Karpas-422 (cell line): ENCODE data around the gene HDAC5. TPM values are rescaled to one million over a fixed set of nuclear protein-coding genes. Genes with fewer than 3 reads are reported as not detected.

Source experiments
- DNase-seq: peaks from one replicate; pipeline ENCODE4 v3.0.0-alpha.2; 2015
- H2AFZ ChIP-seq: fragments of 200-600 bp; sonication (generic); 2 replicates; pipeline ENCODE4 v1.6.1; 2014; ENCODE audit warnings: antibody characterized with exemption, low read length, mixed read lengths
- H3K27ac ChIP-seq: fragments of 200-600 bp; sonication (generic); 2 replicates; pipeline ENCODE4 v1.5.1; 2014; ENCODE audit warnings: mild to moderate bottlenecking, low read length, moderate library complexity
- H3K27me3 ChIP-seq: fragments of 200-600 bp; sonication (generic); 2 replicates; pipeline ENCODE4 v1.6.1; 2014; ENCODE audit warnings: low read length, mixed read lengths
- H3K36me3 ChIP-seq: fragments of 200-600 bp; sonication (generic); 2 replicates; pipeline ENCODE4 v1.6.1; 2014; ENCODE audit warnings: low read length, mixed read lengths; ENCODE audit not compliant: insufficient read depth
- H3K4me1 ChIP-seq: fragments of 200-600 bp; sonication (generic); 2 replicates; pipeline ENCODE4 v1.6.1; 2014; ENCODE audit warnings: mild to moderate bottlenecking, low read length, mixed read lengths
- H3K4me2 ChIP-seq: fragments of 200-600 bp; sonication (generic); 2 replicates; pipeline ENCODE4 v1.6.1; 2014; ENCODE audit warnings: low read length, low read depth, mild to moderate bottlenecking; ENCODE audit not compliant: poor library complexity, severe bottlenecking
- H3K4me3 ChIP-seq: fragments of 200-600 bp; sonication (generic); 2 replicates; pipeline ENCODE4 v1.5.1; 2014; ENCODE audit warnings: mild to moderate bottlenecking, antibody characterized with exemption, low read length, mixed read lengths
- H3K79me2 ChIP-seq: fragments of 200-600 bp; sonication (generic); 2 replicates; pipeline ENCODE4 v1.6.1; 2014; ENCODE audit warnings: mild to moderate bottlenecking, low read length, mixed read lengths
- H3K9ac ChIP-seq: fragments of 200-600 bp; sonication (generic); 2 replicates; pipeline ENCODE4 v1.6.0; 2014; ENCODE audit warnings: low read length
- H3K9me2 ChIP-seq: fragments of 200-600 bp; sonication (generic), shearing (Covaris generic); replicated peaks from 2 replicates; pipeline ENCODE4 v1.6.0; 2014; ENCODE audit warnings: mild to moderate bottlenecking, low read length, moderate library complexity; ENCODE audit not compliant: insufficient read depth
- H3K9me3 ChIP-seq: fragments of 300-700, 200-600 bp; sonication (generic); 2 replicates; pipeline ENCODE4 v1.6.1; 2014; ENCODE audit warnings: low read length, mixed read lengths
- H4K20me1 ChIP-seq: fragments of 200-600 bp; sonication (generic); 2 replicates; pipeline ENCODE4 v1.6.1; 2014; ENCODE audit warnings: mild to moderate bottlenecking, antibody characterized with exemption, low read length, low read depth; ENCODE audit not compliant: insufficient read depth
- total RNA-seq: library from RNA; depleted of rRNA; stranded (reverse); fragments of >200 nt; shearing (Covaris generic); gene quantifications from 2 replicates; pipeline ENCODE4 v1.2.3, GENCODE V29; 2014; ENCODE audit warnings: low replicate concordance

Gene HDAC5
- total RNA-seq, 1 experiment from 2014 or later: 24.4 TPM

DNA sequence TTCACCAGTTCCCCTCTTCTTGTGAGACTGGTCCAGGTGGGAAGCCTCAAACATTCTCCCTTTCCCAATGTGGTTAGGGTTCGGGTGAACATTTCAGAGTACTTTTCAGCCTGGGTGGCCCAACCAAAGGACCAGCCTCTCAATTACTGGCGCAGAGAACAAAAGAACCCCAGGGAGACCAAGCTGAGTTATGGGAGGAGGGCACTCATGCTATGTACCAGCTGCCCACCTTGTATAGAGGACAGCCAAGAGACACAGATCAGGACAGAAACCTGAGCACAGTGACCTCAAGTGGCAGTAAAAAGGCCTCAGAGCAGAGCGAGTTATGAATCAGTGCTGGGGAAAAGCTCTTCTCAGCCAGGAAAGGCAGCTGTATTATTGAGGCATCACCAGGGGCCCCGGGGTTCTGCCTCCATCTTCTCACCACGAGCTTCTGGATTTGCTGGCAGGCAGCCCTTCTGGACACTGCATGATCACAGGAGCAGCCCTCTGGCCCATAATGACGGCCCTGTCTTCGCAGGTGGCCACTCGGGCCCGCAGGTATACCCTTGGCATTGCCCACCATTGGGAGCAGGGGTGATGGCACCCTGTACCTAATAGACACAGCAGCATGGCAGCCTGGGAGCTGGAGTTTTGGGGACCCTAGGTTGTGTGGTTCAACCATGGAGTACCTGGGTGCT is 49.1 kb downstream of the HDAC5 start:
- H3K9me2 ChIP-seq: no peaks in the 10 kb centered on the region
- H4K20me1 ChIP-seq: no peaks in the 10 kb centered on the region
- H2AFZ ChIP-seq: no peak overlapping the region
- DNase-seq: no peak
- no peaks in the 10 kb centered on the region for H3K27me3 ChIP-seq
- no peaks in the 10 kb centered on the region for H3K9me3 ChIP-seq
- peaks cover 36% of the 10 kb centered on the region for H3K79me2 ChIP-seq
- peaks cover 20% of the 10 kb centered on the region for H3K4me1 ChIP-seq
- H3K9ac ChIP-seq: 0 out of 2 replicates have a peak overlapping the region, but pooled peaks have one; percentile 0
- peaks cover 21% of the 10 kb centered on the region for H3K36me3 ChIP-seq
- no peak overlapping the region for H3K4me2 ChIP-seq
- H3K27ac ChIP-seq: no peak overlapping the region
- H3K4me3 ChIP-seq: no peak overlapping the region

- Histone ChIP-seq H3K27me3 (no peaks in the 10 kb centered on the region), H3K4me2 (peak overlapping the region; percentile 97), H3K79me2 (peaks cover 38% of the 10 kb centered on the region), H3K4me1 (peaks cover 26% of the 10 kb centered on the region), H4K20me1 (no peaks in the 10 kb centered on the region), H2AFZ (no peak overlapping the region), H3K27ac (peak overlapping the region; percentile 91; the same call in 1 of the 2 replicates), H3K36me3 (peaks cover 18% of the 10 kb centered on the region), H3K9me2 (no peaks in the 10 kb centered on the region), H3K9me3 (no peaks in the 10 kb centered on the region), H3K9ac (peak overlapping the region; percentile 98), H3K4me3 (peak overlapping the region; percentile 97)
- DNase-seq: no peak
These were observed 51.7 kb downstream of the HDAC5 start for GRCh38 chr17:44071772-44072171.

GRCh38 chr17:44071198-44071520 is 52.3 kb downstream of the HDAC5 start:
- H3K27ac ChIP-seq: peak overlapping the region; percentile 91
- no peaks in the 10 kb centered on the region for H3K9me2 ChIP-seq
- no peaks in the 10 kb centered on the region for H3K9me3 ChIP-seq
- H2AFZ ChIP-seq: peak overlapping the region; percentile 80; the same call in 1 of the 2 replicates
- H3K79me2 ChIP-seq: peaks cover 42% of the 10 kb centered on the region
- no peaks in the 10 kb centered on the region for H3K27me3 ChIP-seq
- peak overlapping the region; percentile 98 for H3K9ac ChIP-seq
- peaks cover 15% of the 10 kb centered on the region for H3K36me3 ChIP-seq
- H3K4me2 ChIP-seq: peak overlapping the region; percentile 97
- DNase-seq: no peak
- peak overlapping the region; percentile 97 for H3K4me3 ChIP-seq
- H3K4me1 ChIP-seq: peaks cover 28% of the 10 kb centered on the region
- no peaks in the 10 kb centered on the region for H4K20me1 ChIP-seq

- Histone ChIP-seq H3K4me2 (peak within 1 kb of the TSS; percentile 97), H3K9me2 (no peaks in the 10 kb centered on the region), H3K4me1 (peaks cover 28% of the 10 kb centered on the region), H3K9me3 (no peaks in the 10 kb centered on the region), H3K27ac (peak within 1 kb of the TSS; percentile 91), H3K36me3 (peaks cover 15% of the 10 kb centered on the region), H4K20me1 (peaks cover under 1% of the 10 kb centered on the region; the same call in 1 of the 2 replicates), H2AFZ (peak within 1 kb of the TSS; percentile 80; the same call in 1 of the 2 replicates), H3K9ac (peak within 1 kb of the TSS; percentile 98), H3K27me3 (no peaks in the 10 kb centered on the region), H3K79me2 (peaks cover 47% of the 10 kb centered on the region), H3K4me3 (peak within 1 kb of the TSS; percentile 97)
- peak; percentile 98 for DNase-seq
These were observed 52.8 kb downstream of the HDAC5 start, which contains the start of gene G6PC3 for GRCh38 chr17:44070455-44071197. Gene G6PC3 (plus strand): TSS chr17:44070735. CDS start chr17:44070966, 231 bp downstream.

GRCh38 chr17:44069974-44070454 is 53.4 kb downstream of the HDAC5 start:
- peak overlapping the region; percentile 91 for H3K27ac ChIP-seq
- no peaks in the 10 kb centered on the region for H3K27me3 ChIP-seq
- H3K4me1 ChIP-seq: peaks cover 33% of the 10 kb centered on the region
- peak overlapping the region; percentile 97 for H3K4me2 ChIP-seq
- H3K79me2 ChIP-seq: peaks cover 53% of the 10 kb centered on the region
- H3K4me3 ChIP-seq: peak overlapping the region; percentile 97
- no peak for DNase-seq
- no peaks in the 10 kb centered on the region for H3K9me2 ChIP-seq
- peaks cover 6% of the 10 kb centered on the region; the same call in 1 of the 2 replicates for H4K20me1 ChIP-seq
- H3K9me3 ChIP-seq: no peaks in the 10 kb centered on the region
- H3K36me3 ChIP-seq: peaks cover 10% of the 10 kb centered on the region
- H3K9ac ChIP-seq: peak overlapping the region; percentile 98
- H2AFZ ChIP-seq: 0 out of 2 replicates have a peak overlapping the region, but pooled peaks have one; percentile 56

DNA sequence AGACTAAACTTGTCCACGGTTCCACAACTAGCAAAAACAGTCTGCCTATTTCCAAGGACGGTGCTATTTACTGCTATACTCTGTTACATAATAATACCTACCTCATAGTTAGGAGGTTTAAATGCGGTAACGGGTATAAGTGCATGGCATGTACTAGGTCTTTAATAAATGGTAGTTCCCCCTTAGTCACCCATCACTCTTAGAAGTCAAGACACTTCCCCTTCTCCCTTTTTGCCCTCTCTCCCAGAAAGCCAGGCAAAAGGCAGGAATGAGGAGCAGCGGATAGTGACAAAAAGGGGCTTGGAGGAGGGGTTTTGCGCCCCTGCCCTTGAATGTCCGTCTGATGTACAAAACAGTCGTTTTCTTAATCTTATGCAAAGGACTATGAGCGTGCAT is 55.9 kb downstream of the HDAC5 start:
- peaks cover 18% of the 10 kb centered on the region; the same call in 1 of the 2 replicates for H3K36me3 ChIP-seq
- H2AFZ ChIP-seq: no peak overlapping the region
- H3K4me3 ChIP-seq: peak overlapping the region; percentile 93
- H3K79me2 ChIP-seq: peaks cover 60% of the 10 kb centered on the region
- DNase-seq: no peak
- peak overlapping the region; percentile 84 for H3K4me2 ChIP-seq
- H3K27ac ChIP-seq: peak overlapping the region; percentile 80; the same call in 1 of the 2 replicates
- no peaks in the 10 kb centered on the region for H3K9me3 ChIP-seq
- no peaks in the 10 kb centered on the region for H3K9me2 ChIP-seq
- no peaks in the 10 kb centered on the region for H3K27me3 ChIP-seq
- peaks cover 13% of the 10 kb centered on the region; the same call in 1 of the 2 replicates for H4K20me1 ChIP-seq
- H3K4me1 ChIP-seq: peaks cover 38% of the 10 kb centered on the region
- peak overlapping the region; percentile 90; the same call in 1 of the 2 replicates for H3K9ac ChIP-seq

DNA sequence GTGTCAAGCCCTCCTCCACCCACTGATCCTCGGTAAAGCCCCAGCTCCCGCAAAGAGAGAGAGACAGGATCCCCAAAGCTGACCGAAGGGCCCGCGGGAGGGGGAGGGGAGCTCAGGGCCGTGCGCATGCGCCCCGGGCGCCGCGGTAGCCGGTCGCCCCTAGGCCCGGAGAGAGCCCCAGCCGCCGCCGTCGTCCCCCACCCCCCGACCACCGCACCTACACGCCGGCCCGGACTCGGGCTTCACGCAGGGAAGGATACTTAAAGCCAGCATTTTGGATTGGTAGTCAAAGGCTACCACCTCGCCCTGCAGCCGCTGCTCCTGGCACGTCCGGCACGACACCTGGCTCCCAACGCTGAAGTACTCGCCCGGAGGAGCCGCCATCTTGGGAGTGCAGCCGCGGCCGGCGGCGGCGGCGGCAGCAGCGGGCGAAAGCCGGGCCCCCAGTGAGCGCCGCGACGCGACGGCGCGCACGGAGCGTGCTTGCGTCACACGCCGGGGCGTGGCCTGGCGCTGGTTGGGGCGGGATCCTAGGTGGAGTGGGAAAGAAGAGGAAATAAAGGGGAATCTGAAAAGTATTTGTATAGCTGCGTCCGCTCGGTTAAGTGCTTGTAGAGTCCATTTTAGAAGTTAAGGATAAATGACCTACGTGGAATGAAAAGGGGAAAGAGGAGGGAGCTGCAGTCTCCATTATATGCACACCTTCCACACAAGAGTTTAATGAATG is 57.1 kb downstream of the HDAC5 start, which contains the start of gene LSM12:
Gene LSM12, minus strand, starts transcription at position 468 of the 727 bp plus-strand sequence. Its CDS starts 84 bp downstream, at position 384.
- H3K9ac ChIP-seq: peak within 1 kb of the TSS; percentile 90
- peak within 1 kb of the TSS; percentile 80 for H3K27ac ChIP-seq
- peaks cover 59% of the 10 kb centered on the region for H3K79me2 ChIP-seq
- H3K36me3 ChIP-seq: peaks cover 26% of the 10 kb centered on the region
- H3K4me2 ChIP-seq: peak within 1 kb of the TSS; percentile 84
- H3K9me2 ChIP-seq: no peaks in the 10 kb centered on the region
- H4K20me1 ChIP-seq: peaks cover 17% of the 10 kb centered on the region; the same call in 1 of the 2 replicates
- no peaks in the 10 kb centered on the region for H3K27me3 ChIP-seq
- peak; percentile 97 for DNase-seq
- no peak within 1 kb of the TSS; the same call in 1 of the 2 replicates for H2AFZ ChIP-seq
- H3K9me3 ChIP-seq: no peaks in the 10 kb centered on the region
- peaks cover 29% of the 10 kb centered on the region for H3K4me1 ChIP-seq
- H3K4me3 ChIP-seq: peak within 1 kb of the TSS; percentile 93
